AG04450 (cell line): ENCODE results near the gene RASSF7. TPM values are rescaled to one million over a fixed set of nuclear protein-coding genes. Genes with fewer than 3 reads are reported as not detected.

Source experiments
- CTCF ChIA-PET: fragments of 300-600, 350-600 bp; formaldehyde crosslinking; extraction: SDS; loops from one replicate; lab custom pipeline; 2022; ENCODE audit warnings: antibody characterized with exemption, inconsistent platforms; lab: Charles Lee
- POLR2A ChIA-PET: fragments of 350-600 bp; formaldehyde crosslinking; extraction: SDS; loops from one replicate; lab custom pipeline; 2021; ENCODE audit warnings: antibody characterized with exemption, inconsistent platforms; lab: Yijun Ruan, JAX
- DNase-seq: peaks from one replicate; pipeline ENCODE4 v3.0.0-alpha.2; 2011; ENCODE audit warnings: low read depth, low spot score
- H3K27ac ChIP-seq: one replicate; pipeline ENCODE4 v1.5.1; 2012; ENCODE audit warnings: low read depth, low read length, control low read depth
- H3K27me3 ChIP-seq: one replicate; pipeline ENCODE4 v1.6.0; 2012; ENCODE audit warnings: low read length; ENCODE audit not compliant: control insufficient read depth, insufficient read depth
- H3K4me3 ChIP-seq: 2 replicates; pipeline ENCODE4 v1.5.1; 2011; ENCODE audit warnings: mild to moderate bottlenecking, low read depth, low read length, control low read depth
- H3K9me3 ChIP-seq: 2 replicates; pipeline ENCODE4 v1.5.1; 2012; ENCODE audit warnings: low read length; ENCODE audit not compliant: control insufficient read depth, insufficient read depth
- polyA plus RNA-seq: library from polyadenylated mRNA; depleted of rRNA; stranded (reverse); fragments of >200 nt; gene quantifications from 2 replicates; pipeline ENCODE4 v1.2.3, GENCODE V29; 2011
- TF ChIP-seq, protein P1 (sequence below): IDR thresholded peaks from 2 replicates; pipeline ENCODE4 v1.5.1; 2011; ENCODE audit warnings: low read depth, low read length, control low read depth, inconsistent platforms

Gene RASSF7
- polyA plus RNA-seq, 1 experiment: 2.5 TPM

- H3K4me3 ChIP-seq: no peak overlapping the region
- H3K27ac ChIP-seq: no peak overlapping the region
- TF ChIP-seq, protein P1, sequence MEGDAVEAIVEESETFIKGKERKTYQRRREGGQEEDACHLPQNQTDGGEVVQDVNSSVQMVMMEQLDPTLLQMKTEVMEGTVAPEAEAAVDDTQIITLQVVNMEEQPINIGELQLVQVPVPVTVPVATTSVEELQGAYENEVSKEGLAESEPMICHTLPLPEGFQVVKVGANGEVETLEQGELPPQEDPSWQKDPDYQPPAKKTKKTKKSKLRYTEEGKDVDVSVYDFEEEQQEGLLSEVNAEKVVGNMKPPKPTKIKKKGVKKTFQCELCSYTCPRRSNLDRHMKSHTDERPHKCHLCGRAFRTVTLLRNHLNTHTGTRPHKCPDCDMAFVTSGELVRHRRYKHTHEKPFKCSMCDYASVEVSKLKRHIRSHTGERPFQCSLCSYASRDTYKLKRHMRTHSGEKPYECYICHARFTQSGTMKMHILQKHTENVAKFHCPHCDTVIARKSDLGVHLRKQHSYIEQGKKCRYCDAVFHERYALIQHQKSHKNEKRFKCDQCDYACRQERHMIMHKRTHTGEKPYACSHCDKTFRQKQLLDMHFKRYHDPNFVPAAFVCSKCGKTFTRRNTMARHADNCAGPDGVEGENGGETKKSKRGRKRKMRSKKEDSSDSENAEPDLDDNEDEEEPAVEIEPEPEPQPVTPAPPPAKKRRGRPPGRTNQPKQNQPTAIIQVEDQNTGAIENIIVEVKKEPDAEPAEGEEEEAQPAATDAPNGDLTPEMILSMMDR: no peak
- ChIA-PET POLR2A (no interaction called here), CTCF (no interaction called here)
- H3K9me3 ChIP-seq: no peaks in the 10 kb centered on the region; the same call in 1 of the 2 replicates
- DNase-seq: no peak
- peaks cover 11% of the 10 kb centered on the region for H3K27me3 ChIP-seq
Observed at GRCh38 chr11:563066-563811, 2.5 kb downstream of the RASSF7 start.

GRCh38 chr11:563812-564578, 3.2 kb downstream of the RASSF7 start:
- H3K9me3 ChIP-seq: no peaks in the 10 kb centered on the region; the same call in 1 of the 2 replicates
- H3K4me3 ChIP-seq: no peak overlapping the region
- POLR2A ChIA-PET: no interaction called here
- CTCF ChIA-PET: no interaction called here
- peaks cover 5% of the 10 kb centered on the region for H3K27me3 ChIP-seq
- H3K27ac ChIP-seq: no peak overlapping the region
- DNase-seq: no peak
- TF ChIP-seq, protein P1: no peak

DNA sequence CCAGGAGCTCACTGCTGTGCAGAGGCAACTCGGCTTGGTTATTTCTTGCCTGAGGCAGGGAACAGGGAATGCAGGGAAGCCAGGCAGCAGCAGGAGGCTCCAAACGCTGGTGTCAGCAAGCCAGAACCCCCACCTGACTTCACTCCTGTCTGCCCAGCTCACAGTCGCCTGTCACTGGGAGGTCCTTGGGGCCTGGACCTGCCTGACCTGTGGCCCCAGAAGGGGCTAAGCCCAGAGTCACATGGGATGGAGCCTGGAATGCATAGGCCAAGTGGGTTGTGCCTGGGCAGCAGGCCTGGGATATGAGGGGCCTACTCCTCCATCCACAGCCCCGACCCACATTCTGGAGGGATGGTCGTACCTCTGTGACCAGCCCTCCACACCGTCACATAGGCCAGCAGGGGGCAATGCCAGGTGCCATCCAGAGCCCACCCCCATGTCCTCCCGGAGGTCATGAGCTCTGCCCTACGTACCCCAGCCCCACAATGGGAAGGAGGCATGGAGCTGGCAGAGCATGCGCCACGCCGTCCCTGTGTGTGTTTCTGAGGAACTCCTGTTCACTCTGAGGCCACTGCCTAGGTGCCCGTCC, 5.2 kb downstream of the RASSF7 start:
- Histone ChIP-seq H3K27me3 (no peaks in the 10 kb centered on the region), H3K9me3 (no peaks in the 10 kb centered on the region; the same call in 1 of the 2 replicates), H3K27ac (no peak overlapping the region), H3K4me3 (no peak overlapping the region)
- TF ChIP-seq, protein P1: no peak
- ChIA-PET POLR2A (no interaction called here), CTCF (interaction anchor here (0.6 kb wide), 1 partner anchor 1003 kb away, joined by 3 read pairs; no protein-coding TSS in a partner anchor)
- no peak for DNase-seq

DNA sequence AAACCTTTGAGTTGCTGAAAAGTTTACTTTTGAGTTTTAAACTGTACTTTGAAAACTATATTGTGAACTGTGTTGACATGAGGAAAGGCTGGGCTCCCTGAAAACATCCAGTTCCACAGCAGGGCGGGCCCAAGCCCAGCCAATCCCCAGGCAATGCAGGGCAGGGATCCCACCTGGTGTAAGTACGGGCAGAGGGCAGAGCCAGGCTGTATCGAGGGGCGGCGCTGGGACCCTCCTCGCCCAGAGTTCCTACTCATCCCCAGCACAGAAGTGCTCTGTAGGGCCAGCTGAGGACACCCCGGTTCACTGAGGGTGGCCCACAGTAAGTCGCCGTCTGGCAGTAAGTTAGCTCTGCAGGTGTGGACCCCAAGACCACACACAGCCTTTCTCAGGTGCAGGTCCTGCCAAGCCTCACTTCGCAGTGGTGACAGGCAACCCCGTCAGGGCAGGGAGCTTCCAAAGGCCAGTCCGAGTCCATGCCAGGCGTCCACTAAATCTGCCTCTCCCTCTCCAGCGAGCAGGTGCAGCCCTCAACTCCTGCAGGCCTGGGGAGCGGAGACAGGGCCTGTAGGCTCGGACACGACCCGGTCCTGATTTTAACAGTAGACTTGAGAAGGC, 6.3 kb downstream of the RASSF7 start:
- Histone ChIP-seq H3K4me3 (peak overlapping the region; percentile 70), H3K9me3 (no peaks in the 10 kb centered on the region; the same call in 1 of the 2 replicates), H3K27me3 (no peaks in the 10 kb centered on the region), H3K27ac (no peak overlapping the region)
- CTCF ChIA-PET: no interaction called here
- DNase-seq: no peak
- POLR2A ChIA-PET: interaction anchor here (1.1 kb wide), 2 partner anchors 9 to 11 kb away, joined by 3 read pairs; no protein-coding TSS in a partner anchor
- TF ChIP-seq, protein P1: no peak
